ENCODE measurements around the gene KRTAP10-7. TPM values are rescaled to one million over a fixed set of nuclear protein-coding genes. Genes with fewer than 3 reads are reported as not detected.
A peak's percentile ranks its signal among the peaks of the same experiment; 100 is the strongest.

KRTAP10-7 gene
- total RNA-seq, 1 donor from 2014 or later: not detected

DNA sequence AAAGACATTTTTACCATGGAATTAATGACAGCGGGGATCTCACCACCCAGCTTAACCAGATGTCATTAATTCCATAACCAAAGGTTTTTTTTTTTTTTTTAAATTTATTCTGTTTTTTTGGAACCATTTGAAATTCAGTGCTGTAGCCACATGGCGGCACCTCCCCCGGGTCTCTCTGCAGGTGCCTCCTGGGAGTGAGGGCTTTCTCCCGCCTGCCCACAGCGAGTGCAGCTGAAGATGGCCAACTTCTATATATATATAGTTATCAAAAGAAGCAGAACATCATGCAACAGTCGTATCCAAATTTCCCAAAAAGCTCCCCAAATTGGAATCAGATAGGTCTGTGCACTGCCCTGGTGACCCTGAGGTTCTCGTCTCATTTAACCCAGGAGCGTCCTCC lies 15.1 kb downstream of the KRTAP10-7 start:
- TF ChIP-seq, protein P1, sequence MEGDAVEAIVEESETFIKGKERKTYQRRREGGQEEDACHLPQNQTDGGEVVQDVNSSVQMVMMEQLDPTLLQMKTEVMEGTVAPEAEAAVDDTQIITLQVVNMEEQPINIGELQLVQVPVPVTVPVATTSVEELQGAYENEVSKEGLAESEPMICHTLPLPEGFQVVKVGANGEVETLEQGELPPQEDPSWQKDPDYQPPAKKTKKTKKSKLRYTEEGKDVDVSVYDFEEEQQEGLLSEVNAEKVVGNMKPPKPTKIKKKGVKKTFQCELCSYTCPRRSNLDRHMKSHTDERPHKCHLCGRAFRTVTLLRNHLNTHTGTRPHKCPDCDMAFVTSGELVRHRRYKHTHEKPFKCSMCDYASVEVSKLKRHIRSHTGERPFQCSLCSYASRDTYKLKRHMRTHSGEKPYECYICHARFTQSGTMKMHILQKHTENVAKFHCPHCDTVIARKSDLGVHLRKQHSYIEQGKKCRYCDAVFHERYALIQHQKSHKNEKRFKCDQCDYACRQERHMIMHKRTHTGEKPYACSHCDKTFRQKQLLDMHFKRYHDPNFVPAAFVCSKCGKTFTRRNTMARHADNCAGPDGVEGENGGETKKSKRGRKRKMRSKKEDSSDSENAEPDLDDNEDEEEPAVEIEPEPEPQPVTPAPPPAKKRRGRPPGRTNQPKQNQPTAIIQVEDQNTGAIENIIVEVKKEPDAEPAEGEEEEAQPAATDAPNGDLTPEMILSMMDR (IDR thresholded peaks at IDR 0.05): no peak
- Histone ChIP-seq H3K27me3 (no peaks in the 10 kb centered on the region), H3K36me3 (no peaks in the 10 kb centered on the region), H3K4me1 (no peaks in the 10 kb centered on the region), H3K9me3 (peaks cover under 1% of the 10 kb centered on the region), H3K4me3 (no peak overlapping the region), H3K27ac (no peak overlapping the region)
- ATAC-seq (no peak), DNase-seq (no peak)
- intact Hi-C loops (cut with DNase I): no loop called here

DNA sequence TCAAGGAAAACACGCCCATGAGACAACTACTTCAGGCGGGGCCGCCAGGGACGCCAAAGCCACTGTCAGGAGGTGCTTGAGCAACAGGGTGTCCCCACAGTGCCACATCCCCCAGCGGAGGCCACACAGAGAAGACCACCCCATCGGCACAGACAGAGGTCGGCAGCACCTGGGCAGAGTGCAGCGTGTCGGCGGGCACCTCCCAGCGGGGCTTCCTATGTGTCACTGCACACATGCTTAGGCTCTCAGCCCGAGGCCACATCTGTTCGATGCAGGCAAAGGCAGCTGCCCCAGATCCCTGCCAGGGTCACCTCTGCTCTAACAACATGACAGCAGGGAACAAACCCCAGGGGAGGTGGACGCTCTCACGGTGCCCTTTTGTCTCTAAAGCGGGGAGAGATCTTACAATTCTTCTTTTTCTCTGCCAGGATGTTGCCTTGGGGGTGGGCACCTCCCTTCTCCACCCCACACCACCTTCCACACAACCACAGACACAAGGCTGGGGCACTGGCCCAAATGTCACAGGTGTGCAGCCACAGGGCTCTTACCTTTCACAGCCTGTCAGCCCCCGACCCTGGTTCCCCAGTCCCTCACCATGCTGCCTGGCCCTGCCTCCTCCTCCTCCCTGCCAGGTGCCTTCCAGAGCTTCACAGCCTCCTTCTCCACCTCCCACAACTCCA lies 15.7 kb downstream of the KRTAP10-7 start:
- Histone ChIP-seq H3K9me3 (no peaks in the 10 kb centered on the region), H3K4me1 (no peaks in the 10 kb centered on the region), H3K4me3 (no peak overlapping the region), H3K27ac (no peak overlapping the region), H3K27me3 (no peaks in the 10 kb centered on the region), H3K36me3 (no peaks in the 10 kb centered on the region)
- DNase-seq: peak; percentile 54
- intact Hi-C loops (cut with DNase I): no loop called here
- no peak for ATAC-seq
- TF ChIP-seq, protein P1 (IDR thresholded peaks at IDR 0.05): no peak

DNA sequence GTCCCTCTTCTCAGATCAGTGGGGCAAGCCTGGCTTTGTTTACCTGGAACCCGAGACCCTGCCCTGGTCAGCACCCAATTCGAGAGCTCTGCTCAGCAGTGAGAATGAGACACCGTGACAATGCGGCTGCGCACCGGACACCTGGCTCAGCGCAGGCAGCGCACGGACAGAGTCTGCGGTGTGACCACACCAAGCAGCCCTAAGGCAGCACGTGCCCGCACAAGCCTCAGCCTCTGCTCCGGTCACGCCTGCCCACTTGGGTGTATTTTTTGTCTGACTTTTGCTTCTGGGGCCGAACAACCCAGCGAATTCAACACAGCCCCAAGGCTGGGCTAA lies 16.2 kb downstream of the KRTAP10-7 start:
- Histone ChIP-seq H3K4me1 (no peaks in the 10 kb centered on the region), H3K4me3 (no peak overlapping the region), H3K36me3 (no peaks in the 10 kb centered on the region), H3K27ac (no peak overlapping the region), H3K9me3 (no peaks in the 10 kb centered on the region), H3K27me3 (no peaks in the 10 kb centered on the region)
- intact Hi-C loops (cut with DNase I): no loop called here
- DNase-seq (no peak), ATAC-seq (no peak)
- TF ChIP-seq, protein P1 (IDR thresholded peaks at IDR 0.05): no peak

DNA sequence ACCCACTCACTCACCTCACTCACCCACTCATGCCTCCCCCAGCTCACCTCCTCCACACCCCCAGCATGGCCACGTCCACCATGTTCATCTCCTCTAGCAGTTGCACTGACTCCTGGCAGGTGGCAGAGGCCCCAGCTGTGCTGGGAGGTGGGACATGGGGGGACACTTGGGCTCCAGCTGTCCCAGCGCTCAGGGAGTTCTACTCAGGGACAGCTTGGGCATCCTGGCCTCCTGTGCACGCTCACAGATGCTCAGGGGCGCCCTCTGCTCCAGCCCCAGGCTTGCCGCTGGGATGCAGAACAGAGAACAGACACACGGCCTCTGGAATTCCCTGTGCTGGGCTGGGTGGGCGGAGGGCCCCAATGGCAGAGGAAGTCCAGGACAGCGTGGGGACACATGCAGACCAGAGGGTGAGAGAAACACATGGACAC lies 16.7 kb downstream of the KRTAP10-7 start:
- no peak overlapping the region for H3K4me3 ChIP-seq

DNA sequence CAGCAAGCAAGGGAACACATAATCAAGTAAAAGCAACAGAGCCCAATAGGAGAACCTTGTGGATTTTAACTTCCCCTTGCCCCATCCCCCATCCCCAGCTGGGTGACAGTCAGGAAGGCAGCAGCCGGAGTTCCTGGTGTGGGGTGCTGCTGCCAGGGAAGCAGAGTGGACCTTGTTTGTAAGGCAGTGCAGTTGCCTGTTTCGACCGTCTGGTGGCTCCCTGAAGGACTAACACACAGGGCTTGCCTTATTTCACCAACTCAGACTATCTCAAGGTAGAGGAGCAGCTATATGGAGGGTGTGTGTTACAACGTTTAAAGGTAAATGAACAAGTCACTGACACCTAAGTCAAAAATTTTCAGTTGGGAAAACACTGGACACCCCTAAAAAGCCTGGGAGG lies 18.1 kb downstream of the KRTAP10-7 start:
- ATAC-seq: peak; percentile 79
- Histone ChIP-seq H3K27ac (no peak overlapping the region), H3K4me3 (no peak overlapping the region), H3K9me3 (peaks cover 5% of the 10 kb centered on the region), H3K27me3 (no peaks in the 10 kb centered on the region), H3K4me1 (no peaks in the 10 kb centered on the region), H3K36me3 (no peaks in the 10 kb centered on the region)
- TF ChIP-seq, protein P1 (IDR thresholded peaks at IDR 0.05): peak; percentile 23
- intact Hi-C loops (cut with DNase I): no loop called here
- DNase-seq: peak; percentile 64

More for the DNA sequence above, 16.7 kb downstream of the KRTAP10-7 start:
- ATAC-seq (no peak), DNase-seq (peak; percentile 51)
- Histone ChIP-seq H3K27ac (no peak overlapping the region), H3K27me3 (no peaks in the 10 kb centered on the region), H3K9me3 (no peaks in the 10 kb centered on the region), H3K36me3 (no peaks in the 10 kb centered on the region), H3K4me1 (no peaks in the 10 kb centered on the region)
- intact Hi-C loops (cut with DNase I): no loop called here
- TF ChIP-seq, protein P1 (IDR thresholded peaks at IDR 0.05): no peak

DNA sequence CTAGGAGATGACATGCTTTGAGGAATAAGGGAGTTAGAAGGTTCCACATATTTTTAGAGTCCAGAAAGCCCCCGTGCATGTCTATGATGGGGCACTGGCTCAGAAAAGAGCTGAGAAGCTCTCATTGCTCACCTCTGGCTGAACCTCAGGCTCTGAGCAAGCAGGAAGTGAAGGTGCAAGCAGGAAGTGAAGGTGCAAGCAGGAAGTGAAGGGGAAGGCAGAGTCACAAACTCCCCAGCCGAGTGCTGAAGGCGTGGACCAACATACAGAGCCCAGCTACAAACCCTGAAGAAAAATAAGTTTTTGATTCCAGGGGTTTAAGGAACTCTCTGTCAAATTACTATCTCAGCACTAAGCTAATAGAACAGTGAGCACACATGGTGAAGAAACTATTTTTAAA lies 18.5 kb downstream of the KRTAP10-7 start:
- Histone ChIP-seq H3K4me3 (no peak overlapping the region), H3K4me1 (no peaks in the 10 kb centered on the region), H3K9me3 (peaks cover 9% of the 10 kb centered on the region), H3K27ac (peak overlapping the region; percentile 39), H3K36me3 (no peaks in the 10 kb centered on the region), H3K27me3 (no peaks in the 10 kb centered on the region)
- DNase-seq (no peak), ATAC-seq (peak; percentile 44)
- intact Hi-C loops (cut with DNase I): no loop called here
- TF ChIP-seq, protein P1 (IDR thresholded peaks at IDR 0.05): no peak

Data from upper lobe of right lung (tissue), 1 donor.